SK-N-MC (cell line): ENCODE results near the gene RGS10.

ENCODE experiments used
- EZH2 ChIP-seq: fragments of 200-600 bp; sonication (generic); IDR thresholded peaks from one replicate; pipeline ENCODE4 v1.6.1; 2017; ENCODE audit warnings: antibody characterized with exemption
- FOXP2 ChIP-seq: optimal IDR thresholded peaks from 2 replicates; pipeline ENCODE3; 2011; ENCODE audit warnings: mild to moderate bottlenecking, moderate library complexity; ENCODE audit not compliant: insufficient read depth; ENCODE audit errors: extremely low read length, control extremely low read depth
- POLR2AphosphoS5 ChIP-seq: IDR thresholded peaks from 2 replicates; pipeline ENCODE4 v1.6.1; 2012; ENCODE audit warnings: mild to moderate bottlenecking, low read depth, low read length, borderline replicate concordance

GRCh38 chr10:119461380-119461779 is 81.1 kb downstream of the RGS10 start:
- no peak for TF ChIP-seq EZH2
- TF ChIP-seq POLR2AphosphoS5, result no peak
- no peak for TF ChIP-seq FOXP2
